Heart right ventricle (tissue), 16 donors: ENCODE data around the gene GTF3C6. TPM values are rescaled to one million over a fixed set of nuclear protein-coding genes. Genes with fewer than 3 reads are reported as not detected.
A peak's percentile ranks its signal among the peaks of the same experiment; 100 is the strongest.

ENCODE experiments used
- ATAC-seq, 8 donors: fragments of 200-7000 bp; cut with Tn5 transposase; one replicate each; pipeline ENCODE4 v1.9.1; 2020; ENCODE audit warnings: mild to moderate bottlenecking in 8 of 8, moderate library complexity in 8 of 8, moderate number of reproducible peaks in 1 of 8
- DNase-seq, 2 donors: peaks; one replicate each; pipeline ENCODE4 v3.0.0-alpha.2; 2020
- H3K27ac ChIP-seq, 10 donors: fragments of 200-600 bp; sonication (generic) in 2 of 10; one replicate each; pipeline versions ENCODE4 v1.5.0 to v1.8.0; 2020 to 2022; ENCODE audit warnings: mild to moderate bottlenecking in 3 of 10
- H3K27me3 ChIP-seq, 7 donors: fragments of 200-600 bp; one replicate each; pipeline ENCODE4 v1.8.0; 2021 to 2022; ENCODE audit warnings: mild to moderate bottlenecking in 2 of 7
- H3K36me3 ChIP-seq, 9 donors: fragments of 200-600 bp; sonication (generic) in 1 of 9; one replicate each; pipeline versions ENCODE4 v1.5.0 to v1.8.0; 2020 to 2022; ENCODE audit warnings: mild to moderate bottlenecking in 2 of 9
- H3K4me1 ChIP-seq, 9 donors: fragments of 200-600 bp; sonication (generic) in 1 of 9; one replicate each; pipeline versions ENCODE4 v1.5.0 to v1.8.0; 2020 to 2022; ENCODE audit warnings: mild to moderate bottlenecking in 4 of 9
- H3K4me3 ChIP-seq, 10 donors: fragments of 200-600 bp; sonication (generic) in 2 of 10; one replicate each; pipeline versions ENCODE4 v1.5.0 to v1.8.0; 2020 to 2022; ENCODE audit warnings: mild to moderate bottlenecking in 7 of 10, moderate library complexity in 2 of 10
- H3K9me3 ChIP-seq, 11 donors: fragments of 200-600 bp in 10 of 11; sonication (generic) in 2 of 11; one replicate each; pipeline versions ENCODE4 v1.5.0 to v1.8.0; 2013 to 2022; ENCODE audit warnings: mild to moderate bottlenecking in 2 of 11, control low read depth in 1 of 11, moderate library complexity in 1 of 11
- CTCF ChIP-seq, 9 donors: fragments of 200-600 bp; sonication (generic) in 2 of 9; IDR thresholded peaks; one replicate each; pipeline versions ENCODE4 v1.5.0 to v1.8.0; 2021 to 2022; ENCODE audit warnings: antibody characterized with exemption in 9 of 9, mild to moderate bottlenecking in 5 of 9, moderate library complexity in 1 of 9
- WGBS, 2 donors: extraction: QIAGEN DNeasy Blood & Tissue Kit; methylation state at CpG; one replicate each; pipeline ENCODE4 v1.1.7; 2013; ENCODE audit warnings: inconsistent platforms in 1 of 2; 5-methylcytosine and 5-hydroxymethylcytosine counted together
- intact Hi-C, 10 donors: fragments of 100-400 bp; cut with DNase I; formaldehyde crosslinking; loops; one replicate each; pipeline versions ENCODE4 v1.11.1 to v1.14.2; 2022
- polyA plus RNA-seq, 2 donors: library from polyadenylated mRNA; stranded (reverse); fragments of 200-250 nt; gene quantifications; one replicate each; pipeline ENCODE4 v1.2.3, GENCODE V29; 2013
- total RNA-seq, 10 donors: library from RNA; stranded (reverse); fragmentation: NEBNext Ultra II Directional in 3 of 10; extraction: Animal tissue kit (Norgen Biotek cat#: 25700) in 3 of 10; gene quantifications; one replicate each; pipeline versions ENCODE4 v1.2.1 to v1.2.4, GENCODE V29; 2021 to 2023
- donor health status: Arrhythmogenic right ventricular cardiomyopathy.
- donor health status: ischemic (EF 13 %, LVEDD 7.1; RV severe dilation, severe dysfunction).
- donor health status: healthy with polysubstance abuse.
- donor health status: DM: no; HTN: yes; CAD: no.
- donor health status: DM: no; HTN: no; CAD: no.
- donor health status: ischemic (EF 25% LVEDD 6.9; RV normal size, moderate dysfunction).
- donor health status: ischemic (EF 25% LVEDD 5.7; RV mildly dilated, moderate dysfunction).
- donor health status: healthy.
- donor health status: DM: yes; HTN: yes; CAD: no.
- donor health status: Ischemic cardiomyopathy.
- donor health status: ischemic (EF 35%, LVEDD 5.7; RV mildly dilated, moderate dysfunction).
- donor health status: nonischemic (EF 11% LVEDD 7.7; RV severe dilation, severe dysfunction).
- donor health status: DM: yes; HTN: yes; CAD: no.
- donor health status: PGD.
- donor health status: ischemic (EF 29% LVEDD 5.4; RV normal size, mild dysfunction).
- donor health status: nonischemic (EF 23%, LVEDD 6.1; RV moderate dilation, normal function).

Gene GTF3C6
- total and polyA plus RNA-seq, 12 donors = 95.9 to 128 (median 106) TPM

GRCh38 chr6:110946498-110946897 is 12.0 kb upstream of the GTF3C6 start:
- intact Hi-C loops = loop anchor here in 6 of 10 donors (5.0 to 10.0 kb wide), 4 partner anchors 72 to 419 kb away; partner anchors contain the start of gene AMD1 (in 1 of the 6)
- 86 to 95% methylated on average over 2 of the region's 2 CpGs for WGBS, 2 donors
- TF ChIP-seq CTCF (IDR thresholded peaks at IDR 0.05) = no peak
- H3K4me1 ChIP-seq = peaks cover 0 to 16% (median 0%) of the 10 kb centered on the region in 9 donors
- no peaks in the 10 kb centered on the region for H3K36me3 ChIP-seq
- no peak overlapping the region for H3K27ac ChIP-seq
- no peaks in the 10 kb centered on the region for H3K27me3 ChIP-seq
- H3K9me3 ChIP-seq = no peaks in the 10 kb centered on the region
- H3K4me3 ChIP-seq = no peak overlapping the region
- no peak for DNase-seq
- no peak for ATAC-seq

- Histone ChIP-seq H3K27me3 (no peaks in the 10 kb centered on the region), H3K36me3 (no peaks in the 10 kb centered on the region), H3K4me1 (peaks cover 0 to 10% (median 0%) of the 10 kb centered on the region in 9 donors), H3K27ac (no peak overlapping the region), H3K9me3 (no peaks in the 10 kb centered on the region), H3K4me3 (no peak overlapping the region)
- peak; percentile 19 to 70 (median 56) for TF ChIP-seq CTCF (IDR thresholded peaks at IDR 0.05)
- WGBS, 2 donors = 48 to 58% methylated on average over 8 of the region's 8 CpGs
- intact Hi-C loops = loop anchor here (1.0 to 10.0 kb wide), 12 partner anchors 65 to 423 kb away; partner anchors contain the start of genes AMD1 (in 3 of the 10) and CDK19 (in 3 of the 10)
- DNase-seq (no peak), ATAC-seq (peak in 1 of 8 donors; percentile 19)
Observed at GRCh38 chr6:110949679-110950285, 8.7 kb upstream of the GTF3C6 start.

DNA sequence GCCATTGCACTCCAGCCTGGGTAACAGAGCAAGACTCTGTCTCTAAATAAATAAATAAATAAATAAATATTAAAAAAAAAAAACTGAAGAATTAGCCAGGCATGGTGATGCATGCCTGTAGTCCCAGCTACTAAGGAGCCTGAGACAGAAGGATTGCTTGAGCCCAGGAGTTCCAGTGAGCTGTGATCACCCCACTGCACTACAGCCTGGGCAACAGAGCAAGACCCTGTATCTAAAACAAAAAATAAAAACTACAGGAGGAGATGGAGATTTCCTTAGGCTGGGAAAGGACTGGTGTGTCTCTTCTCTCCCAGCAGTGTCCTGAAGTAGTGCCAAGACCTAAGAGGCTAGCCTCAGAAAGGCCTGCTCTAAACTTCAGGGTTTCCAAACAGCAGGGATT is 8.1 kb upstream of the GTF3C6 start:
- ATAC-seq (no peak), DNase-seq (no peak)
- H3K27me3 ChIP-seq = no peaks in the 10 kb centered on the region
- TF ChIP-seq CTCF (IDR thresholded peaks at IDR 0.05) = no peak
- H3K9me3 ChIP-seq = no peaks in the 10 kb centered on the region
- peaks cover 0 to 6% (median 0%) of the 10 kb centered on the region in 9 donors for H3K4me1 ChIP-seq
- H3K27ac ChIP-seq = no peak overlapping the region
- intact Hi-C loops = loop anchor here in 7 of 10 donors (2.0 to 10.0 kb wide), 7 partner anchors 66 to 424 kb away; partner anchors contain the start of genes CDK19 (in 3 of the 7) and AMD1 (in 2 of the 7)
- no peak overlapping the region for H3K4me3 ChIP-seq
- no peaks in the 10 kb centered on the region for H3K36me3 ChIP-seq

DNA sequence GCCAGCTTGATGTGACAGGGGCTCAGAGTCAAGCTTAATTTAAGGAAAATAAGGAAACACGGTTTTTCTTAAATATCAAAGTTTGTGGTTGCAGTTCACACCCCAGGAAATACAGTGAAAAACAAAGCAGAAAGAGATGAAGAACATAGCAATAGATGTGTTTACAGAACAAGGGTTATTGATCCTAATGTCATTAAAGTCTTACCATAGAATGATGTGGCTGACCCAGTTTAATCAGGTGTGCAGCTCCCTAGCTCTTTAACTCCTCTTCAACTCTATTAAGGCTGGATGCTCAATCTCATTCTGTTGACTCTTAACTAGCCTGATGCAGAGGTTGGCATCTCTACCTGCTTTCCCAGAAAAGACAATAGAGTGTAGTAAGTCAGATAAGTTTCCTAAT is 7.5 kb upstream of the GTF3C6 start:
- no peak for TF ChIP-seq CTCF (IDR thresholded peaks at IDR 0.05)
- intact Hi-C loops = loop anchor here in 7 of 10 donors (2.0 to 10.0 kb wide), 7 partner anchors 66 to 424 kb away; partner anchors contain the start of genes CDK19 (in 3 of the 7) and AMD1 (in 2 of the 7)
- no peak for DNase-seq
- ATAC-seq = no peak
- WGBS, 2 donors = 74 to 80% methylated on average over 1 of the region's 1 CpG
- Histone ChIP-seq H3K4me3 (no peak overlapping the region), H3K36me3 (no peaks in the 10 kb centered on the region), H3K27me3 (no peaks in the 10 kb centered on the region), H3K4me1 (peaks cover 0 to 6% (median 0%) of the 10 kb centered on the region in 9 donors), H3K9me3 (no peaks in the 10 kb centered on the region), H3K27ac (no peak overlapping the region)
